A673 (cell line): Measurements from ENCODE around the gene ATG13. TPM values are rescaled to one million over a fixed set of nuclear protein-coding genes. Genes with fewer than 3 reads are reported as not detected.

Source experiments
- BruUV-seq: library from RNA; stranded (reverse); fragments of 400-500 nt; replicated peaks from 2 replicates; lab custom pipeline; 2021; lab: Mats Ljungman, UMichigan
- CTCF ChIA-PET: fragments of 300-600 bp; sonication (Branson Sonifier 250); formaldehyde crosslinking; loops from one replicate; lab custom pipeline; 2022; ENCODE audit warnings: antibody characterized with exemption; lab: Charles Lee
- POLR2A ChIA-PET: fragments of 300-600 bp; sonication (Branson Sonifier 250); formaldehyde crosslinking; loops from one replicate; lab custom pipeline; 2022; ENCODE audit warnings: antibody characterized with exemption; ENCODE audit not compliant: low non-redundant PET; lab: Charles Lee
- DNase-seq: peaks from one replicate; pipeline ENCODE4 v3.0.0-alpha.2; 2015; ENCODE audit warnings: low spot score
- H3K27ac ChIP-seq: fragments of 200-600 bp; sonication (generic); 2 replicates; pipeline ENCODE4 v1.5.1; 2016; ENCODE audit warnings: mixed run types, low read depth, mild to moderate bottlenecking, mixed read lengths, antibody characterized with exemption, low read length; ENCODE audit not compliant: poor library complexity, severe bottlenecking
- H3K27me3 ChIP-seq: fragments of 200-600 bp; sonication (generic); replicated peaks from 2 replicates; pipeline ENCODE4 v1.6.1; 2017; ENCODE audit warnings: mixed run types, low read depth, mild to moderate bottlenecking, mixed read lengths, antibody characterized with exemption, low read length; ENCODE audit not compliant: insufficient read depth, poor library complexity
- H3K36me3 ChIP-seq: fragments of 200-600 bp; sonication (generic); 2 replicates; pipeline ENCODE4 v1.6.1; 2016; ENCODE audit warnings: mixed run types, mild to moderate bottlenecking, mixed read lengths, antibody characterized with exemption, low read length; ENCODE audit not compliant: insufficient read depth, poor library complexity, severe bottlenecking
- H3K4me1 ChIP-seq: fragments of 200-600 bp; sonication (generic); 2 replicates; pipeline ENCODE4 v1.6.1; 2017; ENCODE audit warnings: mixed run types, mild to moderate bottlenecking, mixed read lengths, antibody characterized with exemption, low read length; ENCODE audit not compliant: insufficient read depth, poor library complexity, severe bottlenecking
- H3K4me3 ChIP-seq: fragments of 200-600 bp; sonication (generic); 2 replicates; pipeline ENCODE4 v1.5.1; 2016; ENCODE audit warnings: low read depth, mixed run types, mild to moderate bottlenecking, mixed read lengths, low read length; ENCODE audit not compliant: poor library complexity, severe bottlenecking
- H3K9me3 ChIP-seq: fragments of 200-600 bp; sonication (generic); 2 replicates; pipeline ENCODE4 v1.6.1; 2016; ENCODE audit warnings: mixed run types, low read depth, mild to moderate bottlenecking, mixed read lengths, antibody characterized with exemption, low read length; ENCODE audit not compliant: poor library complexity, severe bottlenecking
- CTCF ChIP-seq: fragments of 300-800, 200-600 bp; sonication (generic); conservative IDR thresholded peaks from 2 replicates; pipeline ENCODE4 v1.5.1; 2017; ENCODE audit warnings: low read depth, mild to moderate bottlenecking, antibody characterized with exemption, low read length, moderate library complexity, mixed read lengths
- EZH2 ChIP-seq: fragments of 200-600 bp; sonication (generic); IDR thresholded peaks from 2 replicates; pipeline ENCODE4 v1.6.1; 2017; ENCODE audit warnings: borderline replicate concordance, low read depth, mild to moderate bottlenecking, mixed read lengths, antibody characterized with exemption, low read length; ENCODE audit not compliant: poor library complexity, severe bottlenecking
- intact Hi-C: fragments of 100-400 bp; cut with micrococcal nuclease; formaldehyde crosslinking; loops from one replicate; pipeline ENCODE4 v1.10.0; 2022; ENCODE audit not compliant: unreplicated experiment
- total RNA-seq: library from RNA; stranded (reverse); gene quantifications from 2 replicates; pipeline ENCODE4 v1.2.3, GENCODE V29; 2021

Gene ATG13
- total RNA-seq, 1 experiment from 2014 or later = 155 TPM

GRCh38 chr11:46690702-46691101 is 73.3 kb downstream of the ATG13 start:
- TF ChIP-seq CTCF (no peak), EZH2 (no peak)
- DNase-seq = no peak
- intact Hi-C loops = no loop called here
- Histone ChIP-seq H3K36me3 (peaks cover 23% of the 10 kb centered on the region), H3K4me3 (no peak overlapping the region), H3K4me1 (no peaks in the 10 kb centered on the region), H3K27ac (no peak overlapping the region), H3K27me3 (no peaks in the 10 kb centered on the region), H3K9me3 (no peaks in the 10 kb centered on the region)
- ChIA-PET CTCF (interaction anchor here (0.5 kb wide), 1 partner anchor 677 kb away, joined by 3 read pairs; no protein-coding TSS in a partner anchor), POLR2A (no interaction called here)
- no TSS peak for BruUV-seq

- no peak for TF ChIP-seq CTCF
- no peak for TF ChIP-seq EZH2
- Histone ChIP-seq H3K4me1 (no peaks in the 10 kb centered on the region), H3K4me3 (no peak overlapping the region), H3K9me3 (no peaks in the 10 kb centered on the region), H3K27ac (no peak overlapping the region), H3K27me3 (no peaks in the 10 kb centered on the region), H3K36me3 (peaks cover 26% of the 10 kb centered on the region)
- ChIA-PET POLR2A (no interaction called here), CTCF (no interaction called here)
- intact Hi-C loops = no loop called here
- no peak for DNase-seq
- no TSS peak for BruUV-seq
Observed at GRCh38 chr11:46692450-46692849, 75.1 kb downstream of the ATG13 start.

GRCh38 chr11:46693597-46694012 is 76.3 kb downstream of the ATG13 start:
- Histone ChIP-seq H3K9me3 (no peaks in the 10 kb centered on the region), H3K4me3 (no peak overlapping the region), H3K27me3 (no peaks in the 10 kb centered on the region), H3K36me3 (peaks cover 26% of the 10 kb centered on the region), H3K27ac (no peak overlapping the region), H3K4me1 (no peaks in the 10 kb centered on the region)
- ChIA-PET CTCF (no interaction called here), POLR2A (no interaction called here)
- TF ChIP-seq CTCF (no peak), EZH2 (no peak)
- BruUV-seq = no TSS peak
- intact Hi-C loops = no loop called here
- DNase-seq = no peak
